HG02981 (cell line): ENCODE data around the gene CFAP47.
"Not testable (repeated sequence)": the region's sequence is repeated elsewhere in the genome, so short reads cannot be mapped to it uniquely, and the experiment has no call there.

Experiments
- ATAC-seq: cut with Tn5 transposase; IDR thresholded peaks from one replicate; pipeline ENCODE4 v1.9.1; 2021; ENCODE audit warnings: mild to moderate bottlenecking, moderate library complexity; ENCODE audit not compliant: unreplicated experiment

CFAP47 gene, protein sequence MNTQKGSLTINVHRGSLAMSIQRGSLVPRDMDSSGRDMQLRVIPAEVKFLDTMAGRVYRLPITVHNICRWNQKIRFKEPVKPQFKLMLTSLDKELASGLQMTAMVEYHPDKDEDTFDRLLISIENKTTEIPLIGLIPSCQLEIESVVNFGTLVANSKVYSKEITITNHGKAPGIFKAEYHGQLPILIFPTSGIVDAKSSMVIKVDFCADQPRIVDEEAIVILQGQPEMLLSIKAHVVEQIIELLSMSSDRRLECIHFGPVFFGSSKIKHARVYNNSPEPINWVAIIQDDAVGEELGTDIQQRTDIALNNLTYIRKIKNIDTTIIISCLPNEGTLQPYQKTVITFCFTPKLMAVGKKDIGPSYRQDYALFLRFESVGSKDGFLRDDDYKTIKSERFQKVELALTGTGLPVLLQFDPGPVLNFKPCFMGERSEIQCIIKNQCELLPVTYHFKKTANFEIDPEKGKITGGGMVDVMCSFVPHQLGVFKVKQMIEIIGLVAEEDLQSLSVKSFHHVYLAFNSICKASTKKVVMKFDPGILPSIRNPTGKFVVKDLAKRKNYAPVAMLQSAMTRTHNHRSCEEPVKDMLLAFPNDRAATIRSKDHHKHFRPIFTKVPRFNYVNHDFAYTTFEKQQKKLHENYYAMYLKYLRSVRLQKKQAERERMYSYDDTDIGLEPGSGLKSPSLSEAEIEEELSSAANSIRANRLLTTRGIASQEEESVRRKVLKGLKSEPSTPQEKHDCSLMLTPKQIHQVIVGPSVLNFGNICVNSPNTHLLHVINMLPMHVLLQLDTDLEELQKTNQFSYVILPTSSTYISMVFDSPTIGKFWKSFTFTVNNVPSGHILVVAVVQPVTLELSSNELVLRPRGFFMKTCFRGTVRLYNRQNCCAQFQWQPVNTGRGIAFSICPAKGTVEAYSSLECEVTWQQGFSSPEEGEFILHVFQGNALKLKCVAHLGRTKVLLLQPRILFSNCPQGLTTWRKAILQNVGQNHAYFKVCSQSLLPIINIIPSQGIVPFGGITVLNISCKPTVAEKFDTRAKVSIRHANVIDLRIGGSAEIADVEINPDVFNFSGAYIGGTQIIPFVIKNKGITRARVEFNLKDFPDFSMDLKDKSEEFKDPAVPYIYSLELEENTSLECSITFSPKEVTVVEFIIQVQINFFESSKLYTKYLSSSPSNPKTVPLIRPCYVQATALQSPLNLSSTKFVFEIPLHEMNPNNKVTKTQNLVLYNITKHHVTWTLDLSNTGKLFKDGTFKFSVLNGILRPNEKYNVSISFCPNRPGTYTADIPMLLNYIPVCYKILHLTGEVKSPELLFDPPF (N-terminal part only)

GRCh38 chrX:35919536-35920309, at the start of gene CFAP47:
Gene CFAP47 (plus strand): TSS chrX:35919734. CDS start chrX:35919800, 66 bp downstream.
- no peak for ATAC-seq

- no peak for ATAC-seq
These were observed 38.9 kb upstream of the CFAP47 start for GRCh38 chrX:35880601-35881000.

- ATAC-seq = no peak
These were observed 33.4 kb upstream of the CFAP47 start for GRCh38 chrX:35886135-35886534.

GRCh38 chrX:35890699-35891098, 28.8 kb upstream of the CFAP47 start:
- ATAC-seq = no peak

GRCh38 chrX:35986816-35987215, 67.3 kb downstream of the CFAP47 start:
- ATAC-seq = not testable (repeated sequence)

DNA sequence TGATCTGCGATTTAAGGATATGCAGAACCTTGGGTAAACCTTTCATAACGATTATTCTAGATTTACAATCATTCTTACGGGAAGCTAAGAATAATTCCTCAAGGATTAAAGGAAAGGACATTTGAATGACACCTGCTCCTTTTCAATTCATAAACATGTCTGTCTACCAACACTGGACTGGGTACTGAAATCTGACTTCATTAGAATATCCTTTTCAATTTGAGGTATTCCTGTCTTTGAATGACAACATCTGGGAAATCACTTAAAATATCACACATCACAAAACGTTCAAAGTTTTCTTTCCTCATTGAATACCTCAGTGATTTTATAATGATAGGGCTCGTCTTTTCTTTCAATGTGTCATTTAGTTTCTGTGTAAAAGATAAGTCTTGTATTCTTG, 87.7 kb downstream of the CFAP47 start:
- no peak for ATAC-seq

DNA sequence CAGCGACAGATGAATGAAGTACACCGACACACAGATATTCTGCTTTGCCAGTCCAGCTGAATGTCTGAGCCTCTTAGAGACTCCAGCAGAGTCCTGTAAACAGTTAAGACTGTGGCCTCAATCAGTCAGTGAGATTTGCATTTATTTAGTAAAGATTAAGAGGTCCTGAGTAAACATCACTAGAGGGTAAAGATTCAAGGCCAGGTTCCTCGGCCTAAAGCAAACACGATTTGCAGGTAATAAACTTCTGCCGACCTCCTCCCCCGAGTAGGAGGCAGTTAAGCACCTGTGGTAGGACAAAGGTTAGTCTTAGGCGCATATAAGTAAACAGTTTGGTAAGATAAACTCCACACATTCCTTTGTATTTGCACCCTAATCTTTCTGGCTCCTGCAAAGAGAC, 99.6 kb downstream of the CFAP47 start:
- no peak for ATAC-seq

DNA sequence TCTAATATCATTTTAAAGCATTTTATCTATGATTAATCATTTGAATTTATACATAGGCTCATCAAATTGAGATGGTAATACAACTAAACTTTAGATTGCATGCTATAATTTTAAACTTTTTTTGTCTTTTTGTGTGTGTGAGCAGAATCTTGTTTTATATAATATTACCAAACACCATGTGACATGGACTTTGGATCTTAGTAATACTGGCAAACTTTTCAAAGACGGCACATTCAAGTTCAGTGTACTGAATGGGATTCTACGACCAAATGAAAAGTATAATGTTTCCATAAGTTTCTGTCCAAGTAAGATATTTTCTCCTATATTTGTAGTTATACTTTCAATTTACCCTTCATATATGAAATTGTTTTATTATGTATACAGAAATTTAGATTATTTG, 116.0 kb downstream of the CFAP47 start:
- no peak for ATAC-seq

DNA sequence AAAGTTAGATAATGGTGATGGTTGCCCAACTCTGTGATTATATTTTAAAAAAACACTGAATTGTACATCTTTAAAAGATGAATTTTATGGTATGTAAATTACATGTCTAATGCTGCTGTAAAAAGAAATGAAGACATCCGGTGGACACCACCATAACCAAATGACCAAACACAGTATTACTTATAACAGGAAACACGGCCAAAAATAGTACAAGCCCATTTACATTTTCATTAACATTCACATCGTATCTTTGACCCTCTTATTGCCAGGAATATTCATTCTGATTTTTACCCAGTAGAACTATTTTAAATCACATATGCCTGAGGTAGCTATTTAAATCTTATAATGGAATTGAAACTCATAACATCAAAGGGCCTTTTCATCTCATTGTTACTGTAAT, 143.2 kb downstream of the CFAP47 start:
- no peak for ATAC-seq

DNA sequence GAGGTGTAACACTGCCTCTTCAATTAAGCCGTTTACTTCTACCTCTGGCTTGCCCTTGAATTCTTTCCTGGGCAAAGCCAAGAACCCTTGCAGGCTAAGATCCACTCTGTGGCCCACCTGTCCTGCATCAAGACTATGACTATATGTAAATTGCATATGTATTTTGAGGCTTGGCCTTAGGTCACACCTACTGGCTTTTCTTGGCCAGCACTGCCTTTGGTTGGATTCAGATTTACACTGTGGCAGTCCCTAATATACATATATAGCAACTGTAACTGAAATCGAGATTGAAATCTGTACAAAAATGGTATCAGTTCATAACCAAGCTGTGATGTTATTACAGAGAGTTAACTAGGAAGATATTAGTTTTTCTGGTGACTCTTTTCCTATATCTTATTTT, 151.5 kb downstream of the CFAP47 start:
- ATAC-seq = no peak

DNA sequence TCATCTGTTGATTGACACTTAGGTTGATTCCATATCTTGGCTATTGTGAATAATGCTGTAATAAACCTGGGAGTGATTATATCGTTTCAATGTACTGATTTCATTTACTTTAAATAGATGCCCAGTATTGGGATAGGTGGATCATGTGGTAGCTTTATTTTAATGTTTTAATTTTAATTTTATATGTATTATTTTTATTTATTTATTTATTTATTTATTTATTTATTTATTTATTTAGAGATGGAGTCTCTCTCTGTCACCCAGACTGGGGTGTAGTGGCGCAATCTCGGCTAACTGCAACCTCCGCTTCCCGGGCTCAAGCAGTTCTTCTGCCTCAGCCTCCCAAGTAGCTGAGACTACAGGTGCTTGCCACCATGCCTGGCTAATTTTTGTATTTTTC, 155.5 kb downstream of the CFAP47 start:
- ATAC-seq = not testable (repeated sequence)

- no peak for ATAC-seq
These were observed 163.7 kb downstream of the CFAP47 start for GRCh38 chrX:36083256-36083655.

GRCh38 chrX:36087366-36087765, 167.8 kb downstream of the CFAP47 start:
- ATAC-seq = no peak

DNA sequence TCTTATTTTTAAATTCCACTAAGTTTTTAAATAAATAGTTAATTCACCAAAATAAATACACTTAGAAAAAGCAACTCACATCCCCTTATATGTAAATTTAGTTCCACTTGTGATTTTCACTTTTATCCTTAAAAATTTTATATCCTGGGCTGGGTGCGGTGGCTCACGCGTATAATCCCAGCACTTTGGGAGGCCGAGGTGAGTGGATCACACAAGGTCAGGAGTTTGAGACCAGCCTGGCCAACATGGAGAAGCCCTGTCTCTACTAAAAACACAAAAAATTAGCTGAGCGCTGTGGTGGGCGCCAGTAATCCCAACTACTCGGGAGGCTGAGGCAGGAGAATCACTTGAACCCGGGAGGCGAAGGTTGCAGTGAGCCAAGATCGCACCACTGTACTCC, 169.4 kb downstream of the CFAP47 start:
- not testable (repeated sequence) for ATAC-seq

- no peak for ATAC-seq
These were observed 182.9 kb downstream of the CFAP47 start for GRCh38 chrX:36102425-36102824.

GRCh38 chrX:36116222-36116621, 196.7 kb downstream of the CFAP47 start:
- ATAC-seq = no peak

- ATAC-seq = no peak
These were observed 239.7 kb downstream of the CFAP47 start for GRCh38 chrX:36159254-36159653.

- ATAC-seq = no peak
These were observed 240.5 kb downstream of the CFAP47 start for GRCh38 chrX:36160081-36160480.

GRCh38 chrX:36198575-36198974, 279.0 kb downstream of the CFAP47 start:
- ATAC-seq = no peak

DNA sequence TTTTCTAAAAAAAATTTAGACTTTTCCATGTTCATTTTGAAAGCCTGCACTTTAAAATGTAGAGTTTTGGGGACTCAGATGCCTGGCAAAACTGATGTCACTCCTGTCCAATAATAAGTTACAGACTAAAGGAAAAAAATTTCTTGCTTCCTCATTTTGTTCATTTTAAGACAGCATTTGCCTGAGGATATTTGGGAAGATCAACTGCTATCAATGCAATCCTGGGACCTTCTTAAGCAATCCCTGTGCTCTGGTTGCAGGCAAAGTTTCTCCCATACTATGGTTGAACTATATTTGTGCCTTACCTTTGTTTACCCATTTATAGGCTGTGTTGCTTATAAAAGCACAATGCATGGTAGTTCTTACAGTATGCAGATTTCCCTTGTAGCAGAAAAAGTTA, 280.4 kb downstream of the CFAP47 start:
- ATAC-seq = no peak
